ENCODE measurements around the gene ARL13A.

GRCh38 chrX:100984818-100985217, 15.3 kb downstream of the ARL13A start:
- TF ChIP-seq EZH2 (IDR thresholded peaks at IDR 0.05; ENCODE audit: insufficient read depth, low read length) (no peak), CTCF (IDR thresholded peaks at IDR 0.05; ENCODE audit: insufficient read depth, low read depth, low read length) (no peak)
